Muscle of back (tissue), 11 donors: ENCODE results near the gene SEPHS1. TPM values are rescaled to one million over a fixed set of nuclear protein-coding genes. Genes with fewer than 3 reads are reported as not detected.
"Not testable (repeated sequence)": the region's sequence is repeated elsewhere in the genome, so short reads cannot be mapped to it uniquely, and the experiment has no call there.

Experiments used
- DNase-seq, 3 donors: peaks; one replicate each; pipeline versions ENCODE4 v3.0.0 to v3.0.0-alpha.2; 2013
- polyA plus RNA-seq, 10 donors: library from polyadenylated mRNA; unstranded; fragments of 120-200 nt; gene quantifications; one replicate each; pipeline ENCODE4 v1.2.1, GENCODE V29; 2013; ENCODE audit not compliant: insufficient read length in 10 of 10

SEPHS1 gene
- polyA plus RNA-seq, 10 donors = 53.0 to 82.3 (median 60.0) TPM

DNA sequence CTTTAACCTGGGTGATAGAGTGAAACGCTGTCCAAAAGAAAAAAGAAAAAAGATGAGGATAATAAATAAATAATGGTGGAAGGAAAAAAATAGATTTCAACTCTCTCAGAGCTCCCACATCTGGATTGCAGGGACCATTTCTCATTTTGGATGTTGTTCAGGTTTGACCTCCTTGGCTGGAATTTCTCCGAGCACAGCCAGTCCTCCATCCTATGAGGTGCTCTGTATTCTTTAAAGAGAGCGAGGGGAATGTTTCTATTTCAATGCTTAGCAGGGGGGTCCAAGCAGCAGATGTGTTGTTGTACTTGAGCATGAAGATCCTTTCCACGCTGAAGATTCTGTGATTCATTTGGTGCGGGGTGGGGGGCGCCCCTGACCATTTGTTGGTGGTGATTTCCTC lies 17.7 kb upstream of the SEPHS1 start:
- peak in 2 of 3 donors; percentile 30 to 58 for DNase-seq

- DNase-seq = no peak
Measured at GRCh38 chr10:13365243-13365642, 17.1 kb upstream of the SEPHS1 start.

GRCh38 chr10:13360587-13360986 lies 12.5 kb upstream of the SEPHS1 start:
- DNase-seq = no peak

GRCh38 chr10:13356392-13356791 lies 8.3 kb upstream of the SEPHS1 start:
- DNase-seq = no peak

- DNase-seq = no peak
Measured at GRCh38 chr10:13354783-13355182, 6.7 kb upstream of the SEPHS1 start.

GRCh38 chr10:13352519-13352918 lies 4.4 kb upstream of the SEPHS1 start:
- no peak for DNase-seq

- no peak for DNase-seq
Measured at GRCh38 chr10:13351340-13351915, 3.3 kb upstream of the SEPHS1 start.

- DNase-seq = peak; percentile 46 to 87 (median 54)
Measured at GRCh38 chr10:13349463-13350274, 1.6 kb upstream of the SEPHS1 start.

DNA sequence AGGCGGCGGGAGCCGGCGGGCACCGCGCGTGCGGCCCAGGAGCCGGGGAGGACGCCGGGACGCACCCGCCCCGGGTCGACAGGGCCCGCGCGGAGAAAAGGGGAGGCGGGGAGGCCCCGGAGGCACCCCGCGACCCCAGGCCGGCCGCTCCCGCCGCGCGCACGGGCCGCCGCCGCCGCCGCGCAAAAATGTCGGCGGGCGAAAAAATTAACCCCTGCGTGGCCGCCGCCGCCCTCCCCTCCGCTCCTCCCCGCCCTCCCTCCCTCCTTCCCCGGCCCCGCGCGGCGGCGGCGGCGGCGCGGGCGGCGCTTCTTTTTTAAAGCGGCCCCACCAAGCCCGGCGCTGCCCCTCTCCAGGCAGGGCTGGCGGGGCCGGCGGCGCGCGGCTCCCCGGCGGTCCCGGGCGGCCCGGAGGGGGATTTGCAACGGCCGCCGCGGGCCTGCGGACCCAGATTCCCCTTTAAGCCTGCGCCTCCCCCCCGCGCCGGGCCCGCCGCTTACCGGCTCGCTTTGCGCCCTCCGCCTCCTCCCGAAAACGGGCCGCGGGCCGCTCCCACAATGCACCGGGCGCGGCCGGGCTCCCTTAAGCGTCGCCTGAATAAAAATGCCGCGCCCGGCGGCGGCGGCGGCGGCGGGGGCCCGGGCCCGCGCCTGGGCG lies 465 bp downstream of the SEPHS1 start:
- DNase-seq = peak; percentile 82 to 91 (median 86)

- peak; percentile 24 to 83 (median 42) for DNase-seq
Measured at GRCh38 chr10:13347043-13347499, 1.0 kb downstream of the SEPHS1 start.

GRCh38 chr10:13346283-13347042 lies 1.6 kb downstream of the SEPHS1 start:
- peak; percentile 79 to 91 (median 82) for DNase-seq

DNA sequence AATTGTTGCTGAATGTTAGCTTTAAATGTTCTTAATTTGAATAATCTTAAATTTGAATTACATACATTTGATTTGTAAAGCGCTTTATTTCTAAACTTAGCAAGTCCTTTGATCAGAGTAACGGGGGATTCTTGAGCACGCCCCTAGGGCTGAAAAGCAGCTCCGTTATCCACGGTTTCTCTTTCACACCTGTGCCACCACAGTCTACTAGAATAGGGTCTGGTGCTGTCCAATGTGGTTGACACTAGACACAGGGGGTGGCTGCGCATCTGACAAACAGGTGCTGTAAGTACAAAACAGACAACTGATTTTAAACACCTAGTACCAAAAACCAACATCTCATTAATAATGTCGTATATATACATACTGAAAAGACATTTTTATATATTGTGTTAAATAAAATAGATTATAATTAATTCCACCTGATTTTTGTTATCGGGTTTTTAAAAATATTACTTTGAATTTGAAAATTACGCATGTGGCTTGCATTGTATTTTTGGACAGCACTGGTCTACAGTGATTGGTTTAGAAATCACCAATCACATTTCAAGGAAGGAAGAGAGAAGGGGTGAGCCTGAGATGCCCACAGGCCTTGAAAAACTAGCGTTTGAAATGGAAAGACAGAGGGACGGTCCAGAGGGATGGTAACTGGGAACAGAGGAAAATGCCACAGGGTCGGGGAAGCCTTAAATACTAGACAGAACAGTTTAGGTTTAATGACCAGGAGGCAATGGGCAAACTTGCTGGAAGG lies 7.3 kb downstream of the SEPHS1 start:
- DNase-seq = no peak

GRCh38 chr10:13340068-13340467 lies 8.0 kb downstream of the SEPHS1 start:
- peak in 1 of 3 donors; percentile 13 for DNase-seq

DNA sequence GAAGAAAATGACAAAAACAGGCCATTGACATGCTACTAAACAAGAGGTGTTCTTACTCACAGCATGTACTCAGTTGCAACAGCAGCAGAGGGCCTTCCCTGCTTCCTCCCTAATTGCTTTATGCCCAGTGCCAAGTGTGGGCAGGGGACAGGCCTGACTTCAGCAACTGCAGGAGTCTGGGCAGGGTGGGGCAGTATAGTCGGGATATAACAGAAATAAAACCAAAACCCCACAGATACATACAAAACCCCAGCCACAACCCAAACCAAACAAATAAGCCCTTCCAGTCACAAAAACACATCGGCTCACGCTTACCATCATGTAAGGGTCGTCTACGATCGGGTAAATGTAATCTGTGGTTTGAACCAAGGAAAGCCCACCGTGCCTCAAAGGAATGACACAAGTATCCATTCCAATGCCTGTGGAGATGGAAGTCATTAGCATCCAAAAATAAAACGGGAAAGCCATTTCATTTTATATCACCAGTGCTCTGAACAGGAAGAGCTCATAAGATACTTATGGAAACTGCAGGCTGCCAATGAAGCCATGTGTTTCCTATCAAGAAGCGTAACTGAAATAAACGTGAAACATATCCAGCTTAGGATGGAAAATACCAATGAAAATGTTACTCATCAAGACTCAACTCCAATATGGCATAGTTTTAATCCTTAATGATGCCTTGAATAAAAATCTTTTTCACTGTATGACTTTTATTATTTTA lies 9.5 kb downstream of the SEPHS1 start:
- peak; percentile 88 to 94 (median 89) for DNase-seq

GRCh38 chr10:13337827-13338196 lies 10.3 kb downstream of the SEPHS1 start:
- no peak for DNase-seq

- DNase-seq = no peak
Measured at GRCh38 chr10:13337128-13337826, 10.8 kb downstream of the SEPHS1 start.

DNA sequence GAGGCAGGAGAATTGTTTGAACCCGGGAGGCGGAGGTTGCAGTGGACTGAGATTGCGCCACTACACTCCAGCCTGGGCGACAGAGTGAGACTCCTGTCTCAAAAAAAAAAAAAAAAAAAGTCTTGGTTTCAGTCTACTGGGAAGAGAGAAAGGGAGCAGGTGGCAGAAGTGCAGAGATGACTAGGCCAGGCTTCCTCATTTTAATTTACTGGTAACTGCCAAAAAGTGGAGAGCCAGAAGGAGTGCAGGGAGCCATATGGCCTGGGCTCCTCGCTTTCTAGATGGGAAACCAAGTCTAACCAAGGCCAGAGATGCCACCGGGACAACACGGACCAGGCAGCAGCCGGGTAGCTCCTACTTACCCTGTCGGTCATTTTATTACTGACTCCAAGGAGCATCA lies 12.2 kb downstream of the SEPHS1 start:
- DNase-seq = no peak

- no peak for DNase-seq
Measured at GRCh38 chr10:13334556-13334955, 13.5 kb downstream of the SEPHS1 start.

DNA sequence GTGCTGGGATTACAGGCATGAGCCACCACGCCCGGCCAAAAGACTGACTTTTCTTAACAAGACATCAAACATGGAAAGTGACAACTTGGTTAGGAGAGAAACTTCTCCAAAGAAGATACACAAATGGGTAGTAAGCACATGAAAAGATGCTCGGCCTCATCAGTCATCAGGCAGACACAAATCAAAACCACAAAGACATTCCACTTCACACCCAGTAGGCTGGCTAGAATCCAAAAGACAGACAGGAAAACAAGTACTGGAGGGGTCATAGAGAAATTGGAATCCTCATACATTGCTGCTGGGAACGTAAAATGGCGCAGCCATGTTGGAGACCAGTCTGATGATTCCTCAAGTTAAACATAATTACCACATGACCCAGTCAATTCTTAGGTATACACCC lies 16.4 kb downstream of the SEPHS1 start:
- no peak for DNase-seq

DNA sequence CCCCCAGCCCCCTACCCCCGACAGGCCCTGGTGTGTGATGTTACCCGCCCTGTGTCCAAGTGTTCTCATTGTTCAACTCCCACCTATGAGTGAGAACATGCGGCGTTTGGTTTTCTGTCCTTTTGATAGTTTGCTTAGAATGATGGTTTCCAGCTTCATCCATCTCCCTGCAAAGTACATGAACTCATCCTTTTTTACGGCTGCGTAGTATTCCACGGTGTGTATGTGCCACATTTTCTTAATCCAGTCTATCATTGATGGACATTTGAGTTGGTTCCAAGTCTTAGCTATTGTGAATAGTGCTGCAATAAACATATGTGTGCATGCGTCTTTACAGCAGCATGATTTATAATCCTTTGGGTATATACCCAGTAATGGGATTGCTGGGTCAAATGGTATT lies 17.1 kb downstream of the SEPHS1 start:
- DNase-seq = not testable (repeated sequence)
